RWPE1 (cell line): ENCODE measurements around the gene ZFAND3.

Experiments used
- CTCF ChIA-PET: fragments of 350-600 bp; sonication (Branson Sonifier 250); formaldehyde crosslinking; extraction: SDS; loops from one replicate; lab custom pipeline; 2021; lab: Yijun Ruan, JAX
- POLR2A ChIA-PET: fragments of 400-600 bp; formaldehyde crosslinking; extraction: SDS; loops from one replicate; lab custom pipeline; 2020; ENCODE audit warnings: antibody characterized with exemption; ENCODE audit not compliant: low non-redundant PET; lab: Yijun Ruan, JAX
- DNase-seq: peaks from one replicate; pipeline ENCODE4 v3.0.0; 2012; ENCODE audit warnings: low spot score
- H3K27ac ChIP-seq: fragments of 450-650 bp; 2 replicates; pipeline ENCODE4 v1.5.1; 2017
- CTCF ChIP-seq: fragments of 450-650 bp; conservative IDR thresholded peaks from 2 replicates; pipeline ENCODE4 v1.5.1; 2017; ENCODE audit warnings: low read depth, mild to moderate bottlenecking

The ZFAND3 gene

GRCh38 chr6:38183856-38184584 lies 364.5 kb downstream of the ZFAND3 start:
- DNase-seq, result no peak
- no peak for TF ChIP-seq CTCF
- CTCF ChIA-PET, result no interaction called here
- POLR2A ChIA-PET, result no interaction called here
- no peak overlapping the region for H3K27ac ChIP-seq

GRCh38 chr6:38184585-38185080 lies 365.1 kb downstream of the ZFAND3 start:
- no peak for DNase-seq
- H3K27ac ChIP-seq, result no peak overlapping the region
- POLR2A ChIA-PET, result no interaction called here
- TF ChIP-seq CTCF, result no peak
- CTCF ChIA-PET, result no interaction called here

- ChIA-PET CTCF (no interaction called here), POLR2A (no interaction called here)
- TF ChIP-seq CTCF, result no peak
- no peak overlapping the region for H3K27ac ChIP-seq
- no peak for DNase-seq
These were observed 365.7 kb downstream of the ZFAND3 start for GRCh38 chr6:38185244-38185643.

- no peak for TF ChIP-seq CTCF
- CTCF ChIA-PET, result no interaction called here
These were observed 366.2 kb downstream of the ZFAND3 start for GRCh38 chr6:38185752-38186151.

GRCh38 chr6:38187325-38187724 lies 367.8 kb downstream of the ZFAND3 start:
- no peak for TF ChIP-seq CTCF
- CTCF ChIA-PET, result interaction anchor here (0.6 kb wide), 1 partner anchor 307 kb away, joined by 3 read pairs; no protein-coding TSS in a partner anchor
- no peak overlapping the region for H3K27ac ChIP-seq
- POLR2A ChIA-PET, result no interaction called here
- DNase-seq, result no peak

More at GRCh38 chr6:38185752-38186151, 366.2 kb downstream of the ZFAND3 start:
- POLR2A ChIA-PET, result no interaction called here
- no peak for DNase-seq
- H3K27ac ChIP-seq, result no peak overlapping the region

GRCh38 chr6:38187811-38188590 lies 368.5 kb downstream of the ZFAND3 start:
- H3K27ac ChIP-seq, result no peak overlapping the region
- ChIA-PET CTCF (no interaction called here), POLR2A (no interaction called here)
- no peak for DNase-seq
- no peak for TF ChIP-seq CTCF
